Measurements from ENCODE around the gene LRRC19.
A peak's percentile ranks its signal among the peaks of the same experiment; 100 is the strongest.

Gene LRRC19

DNA sequence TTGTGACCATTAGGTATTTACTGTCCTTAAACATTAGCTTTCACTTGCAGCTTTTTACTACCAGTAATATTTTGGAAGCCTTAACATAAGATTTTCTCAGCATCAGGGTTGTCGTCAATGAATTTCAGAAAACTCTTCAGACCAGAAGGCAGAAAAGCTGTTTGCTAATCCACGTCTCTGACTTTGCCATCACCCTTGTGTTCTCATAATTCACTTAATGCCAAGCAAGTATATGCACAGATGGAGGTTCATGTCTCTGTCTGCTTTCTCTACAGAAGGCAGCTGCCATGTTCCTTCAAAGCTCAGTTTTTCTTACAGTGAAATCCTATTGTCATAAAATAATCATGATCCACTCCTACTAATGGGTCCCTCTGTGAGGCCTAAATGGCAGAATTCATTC lies 37.7 kb upstream of the LRRC19 start:
- Histone ChIP-seq H3K4me2 (ENCODE audit: low read length) (no peak overlapping the region), H3K79me2 (no peaks in the 10 kb centered on the region), H3K4me3 (ENCODE audit: low read depth, low read length) (no peak overlapping the region), H3K9me3 (ENCODE audit: control insufficient read depth, low read length) (no peaks in the 10 kb centered on the region), H3K27ac (no peak overlapping the region), H2AFZ (no peak overlapping the region), H3K9ac (no peak overlapping the region), H3K27me3 (ENCODE audit: control insufficient read depth, insufficient read depth, low read length) (no peaks in the 10 kb centered on the region), H3K4me1 (no peaks in the 10 kb centered on the region), H3K36me3 (ENCODE audit: control insufficient read depth, insufficient read depth, low read length) (no peaks in the 10 kb centered on the region)
- TF ChIP-seq, protein P1, sequence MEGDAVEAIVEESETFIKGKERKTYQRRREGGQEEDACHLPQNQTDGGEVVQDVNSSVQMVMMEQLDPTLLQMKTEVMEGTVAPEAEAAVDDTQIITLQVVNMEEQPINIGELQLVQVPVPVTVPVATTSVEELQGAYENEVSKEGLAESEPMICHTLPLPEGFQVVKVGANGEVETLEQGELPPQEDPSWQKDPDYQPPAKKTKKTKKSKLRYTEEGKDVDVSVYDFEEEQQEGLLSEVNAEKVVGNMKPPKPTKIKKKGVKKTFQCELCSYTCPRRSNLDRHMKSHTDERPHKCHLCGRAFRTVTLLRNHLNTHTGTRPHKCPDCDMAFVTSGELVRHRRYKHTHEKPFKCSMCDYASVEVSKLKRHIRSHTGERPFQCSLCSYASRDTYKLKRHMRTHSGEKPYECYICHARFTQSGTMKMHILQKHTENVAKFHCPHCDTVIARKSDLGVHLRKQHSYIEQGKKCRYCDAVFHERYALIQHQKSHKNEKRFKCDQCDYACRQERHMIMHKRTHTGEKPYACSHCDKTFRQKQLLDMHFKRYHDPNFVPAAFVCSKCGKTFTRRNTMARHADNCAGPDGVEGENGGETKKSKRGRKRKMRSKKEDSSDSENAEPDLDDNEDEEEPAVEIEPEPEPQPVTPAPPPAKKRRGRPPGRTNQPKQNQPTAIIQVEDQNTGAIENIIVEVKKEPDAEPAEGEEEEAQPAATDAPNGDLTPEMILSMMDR (IDR thresholded peaks at IDR 0.05), result no peak

DNA sequence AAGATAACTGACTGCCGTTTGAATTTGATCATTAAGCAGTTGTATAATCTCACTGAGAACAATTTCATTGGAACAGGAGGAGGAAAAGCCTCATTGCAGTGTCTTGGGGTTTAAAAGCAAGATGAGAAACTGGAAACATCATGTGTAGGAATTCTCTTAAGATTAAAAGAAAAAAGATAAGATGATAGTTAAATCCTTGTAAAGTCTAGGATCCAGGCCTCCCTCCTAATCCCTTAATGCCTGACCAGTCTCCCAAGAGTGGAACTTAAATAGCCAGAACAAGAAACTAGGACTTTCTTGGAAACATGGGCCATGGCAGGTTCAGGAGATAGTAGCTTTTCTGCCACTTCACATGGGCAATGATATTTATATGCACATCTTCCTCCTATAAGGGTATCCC lies 37.0 kb upstream of the LRRC19 start:
- TF ChIP-seq, protein P1 (IDR thresholded peaks at IDR 0.05), result no peak
- Histone ChIP-seq H3K4me1 (no peaks in the 10 kb centered on the region), H3K79me2 (no peaks in the 10 kb centered on the region), H2AFZ (no peak overlapping the region), H3K36me3 (ENCODE audit: control insufficient read depth, insufficient read depth, low read length) (no peaks in the 10 kb centered on the region), H3K4me2 (ENCODE audit: low read length) (no peak overlapping the region), H3K9ac (no peak overlapping the region), H3K9me3 (ENCODE audit: control insufficient read depth, low read length) (no peaks in the 10 kb centered on the region), H3K4me3 (ENCODE audit: low read depth, low read length) (no peak overlapping the region), H3K27ac (no peak overlapping the region), H3K27me3 (ENCODE audit: control insufficient read depth, insufficient read depth, low read length) (no peaks in the 10 kb centered on the region)

DNA sequence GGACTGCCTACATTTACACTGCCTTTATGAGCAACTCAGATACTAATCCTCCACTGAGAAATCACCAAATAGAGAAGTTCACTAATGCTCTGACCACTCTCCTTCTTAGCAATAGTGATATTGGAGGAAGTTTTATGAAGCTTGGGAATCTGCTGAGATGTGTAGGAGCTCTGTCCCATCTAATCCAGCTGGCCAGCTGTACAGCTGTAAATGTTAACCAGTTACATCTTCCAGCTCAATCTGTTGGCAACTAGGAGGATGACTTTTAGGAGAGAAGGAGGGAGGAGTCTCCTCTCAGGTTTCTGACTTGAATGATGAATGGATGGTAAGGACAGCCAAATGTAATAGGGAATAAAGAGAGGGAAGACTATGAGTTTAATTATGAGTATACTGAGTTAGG lies 36.3 kb upstream of the LRRC19 start:
- Histone ChIP-seq H2AFZ (no peak overlapping the region), H3K4me1 (no peaks in the 10 kb centered on the region), H3K9ac (no peak overlapping the region), H3K4me2 (ENCODE audit: low read length) (no peak overlapping the region), H3K27ac (no peak overlapping the region), H3K79me2 (no peaks in the 10 kb centered on the region), H3K4me3 (ENCODE audit: low read depth, low read length) (no peak overlapping the region), H3K27me3 (ENCODE audit: control insufficient read depth, insufficient read depth, low read length) (no peaks in the 10 kb centered on the region), H3K9me3 (ENCODE audit: control insufficient read depth, low read length) (no peaks in the 10 kb centered on the region), H3K36me3 (ENCODE audit: control insufficient read depth, insufficient read depth, low read length) (no peaks in the 10 kb centered on the region)
- TF ChIP-seq, protein P1 (IDR thresholded peaks at IDR 0.05), result no peak

DNA sequence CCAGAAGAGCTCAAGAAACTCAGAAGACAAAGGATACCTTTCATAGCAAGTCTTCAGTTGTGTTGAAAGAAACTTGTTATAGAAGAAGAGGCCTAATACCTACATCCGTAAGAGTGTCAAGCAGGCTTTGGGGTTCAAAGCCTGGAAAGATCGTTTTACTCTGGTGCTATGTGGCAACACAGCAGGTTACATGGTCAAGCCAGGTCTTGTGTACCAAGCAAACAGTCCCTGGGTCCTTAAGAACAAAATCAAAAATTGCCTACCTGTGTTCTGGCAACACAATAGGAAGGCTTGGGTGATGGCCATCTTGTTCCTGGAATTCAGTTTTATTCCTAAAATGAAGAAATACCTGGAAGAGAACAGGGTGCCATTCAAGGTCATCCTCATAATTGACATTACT lies 32.0 kb upstream of the LRRC19 start:
- Histone ChIP-seq H3K9ac (no peak overlapping the region), H3K36me3 (ENCODE audit: control insufficient read depth, insufficient read depth, low read length) (no peaks in the 10 kb centered on the region), H3K4me2 (ENCODE audit: low read length) (no peak overlapping the region), H3K9me3 (ENCODE audit: control insufficient read depth, low read length) (no peaks in the 10 kb centered on the region), H3K27me3 (ENCODE audit: control insufficient read depth, insufficient read depth, low read length) (no peaks in the 10 kb centered on the region), H3K27ac (no peak overlapping the region), H3K4me3 (ENCODE audit: low read depth, low read length) (no peak overlapping the region), H3K4me1 (no peaks in the 10 kb centered on the region), H3K79me2 (no peaks in the 10 kb centered on the region), H2AFZ (no peak overlapping the region)
- TF ChIP-seq, protein P1 (IDR thresholded peaks at IDR 0.05), result no peak

DNA sequence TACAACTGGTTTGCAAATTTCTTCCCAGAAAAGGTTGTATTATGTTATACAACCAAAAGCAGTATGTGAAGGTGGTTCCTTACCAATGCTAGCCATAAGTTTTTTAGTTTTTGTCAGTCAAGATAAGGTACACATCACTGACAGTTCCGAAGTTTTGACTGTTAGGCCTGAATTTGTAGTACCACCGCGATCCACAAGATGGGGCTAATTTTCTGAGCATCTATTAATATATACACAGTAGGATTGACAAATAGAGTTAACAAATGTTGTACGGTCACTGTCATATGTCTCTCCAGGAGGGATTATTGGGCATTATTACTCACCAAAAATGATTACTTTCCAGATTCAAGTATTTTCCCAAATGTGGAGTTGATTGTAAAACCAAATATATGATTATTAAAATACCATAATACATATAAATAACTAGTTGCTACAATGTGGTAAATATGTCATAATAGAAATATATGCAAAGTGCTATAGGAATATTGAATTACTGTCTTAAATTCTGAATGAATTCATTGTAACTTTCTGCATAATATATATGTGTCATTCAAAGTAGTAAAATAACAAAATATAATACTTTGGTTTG lies 28.4 kb upstream of the LRRC19 start:
- no peaks in the 10 kb centered on the region for H3K79me2 ChIP-seq
- H3K36me3 ChIP-seq (ENCODE audit: control insufficient read depth, insufficient read depth, low read length), result no peaks in the 10 kb centered on the region
- H2AFZ ChIP-seq, result no peak overlapping the region
- H3K4me3 ChIP-seq (ENCODE audit: low read depth, low read length), result no peak overlapping the region
- no peaks in the 10 kb centered on the region for H3K4me1 ChIP-seq
- H3K9ac ChIP-seq, result no peak overlapping the region
- H3K9me3 ChIP-seq (ENCODE audit: control insufficient read depth, low read length), result no peaks in the 10 kb centered on the region
- TF ChIP-seq, protein P1 (IDR thresholded peaks at IDR 0.05), result peak; percentile 47
- no peak overlapping the region for H3K27ac ChIP-seq
- H3K27me3 ChIP-seq (ENCODE audit: control insufficient read depth, insufficient read depth, low read length), result no peaks in the 10 kb centered on the region
- no peak overlapping the region for H3K4me2 ChIP-seq (ENCODE audit: low read length)
